HG03175 (cell line): Measurements from ENCODE around the gene FRMPD3.

Experiments used
- ATAC-seq: cut with Tn5 transposase; IDR thresholded peaks from one replicate; pipeline ENCODE4 v1.9.1; 2021; ENCODE audit warnings: mild to moderate bottlenecking, moderate library complexity; ENCODE audit not compliant: unreplicated experiment

Gene FRMPD3

GRCh38 chrX:107477406-107477805, 28.0 kb downstream of the FRMPD3 start:
- no peak for ATAC-seq

- no peak for ATAC-seq
Observed at GRCh38 chrX:107480272-107480671, 30.8 kb downstream of the FRMPD3 start.

GRCh38 chrX:107482046-107482445, 32.6 kb downstream of the FRMPD3 start:
- ATAC-seq: no peak

GRCh38 chrX:107484002-107484726, 34.7 kb downstream of the FRMPD3 start:
- ATAC-seq: no peak

GRCh38 chrX:107485013-107485412, 35.6 kb downstream of the FRMPD3 start:
- ATAC-seq: no peak

- no peak for ATAC-seq
Observed at GRCh38 chrX:107493141-107493540, 43.7 kb downstream of the FRMPD3 start.

GRCh38 chrX:107496786-107497185, 47.3 kb downstream of the FRMPD3 start:
- ATAC-seq: no peak
